GM21515 (cell line): ENCODE results near the gene AP3M1.

Experiments used
- ATAC-seq: cut with Tn5 transposase; IDR thresholded peaks from one replicate; pipeline ENCODE4 v1.9.1; 2021; ENCODE audit not compliant: unreplicated experiment

AP3M1 gene

DNA sequence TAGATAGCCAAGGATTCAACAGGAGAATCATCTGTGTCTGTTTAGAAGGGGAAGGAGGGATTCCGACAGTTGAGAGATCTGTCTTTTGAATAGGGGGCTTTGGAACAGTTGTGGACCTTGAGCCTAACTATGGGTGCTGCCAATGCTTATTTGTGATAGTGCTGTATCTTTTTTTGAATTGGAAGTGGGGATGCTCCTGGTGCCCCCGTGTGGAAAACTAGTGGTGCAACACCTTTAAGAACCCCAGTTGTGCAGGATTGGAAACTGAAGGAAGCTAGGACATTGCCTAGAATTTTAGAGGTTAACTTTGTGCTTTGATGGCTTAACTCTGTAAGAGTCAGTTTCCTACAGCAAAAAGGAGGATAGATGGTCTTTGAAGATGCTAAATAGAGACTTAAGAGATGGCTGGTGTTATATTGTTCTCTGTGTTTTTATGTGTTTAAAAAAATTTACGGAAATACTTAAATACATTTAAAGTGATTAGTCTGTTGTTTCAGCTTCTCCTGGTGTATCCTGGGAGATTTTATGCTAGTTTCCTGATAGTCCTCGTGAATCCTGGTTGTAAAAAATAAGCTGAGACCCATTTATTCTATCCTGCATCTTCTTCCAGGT, 69.3 kb downstream of the AP3M1 start:
- ATAC-seq = no peak

DNA sequence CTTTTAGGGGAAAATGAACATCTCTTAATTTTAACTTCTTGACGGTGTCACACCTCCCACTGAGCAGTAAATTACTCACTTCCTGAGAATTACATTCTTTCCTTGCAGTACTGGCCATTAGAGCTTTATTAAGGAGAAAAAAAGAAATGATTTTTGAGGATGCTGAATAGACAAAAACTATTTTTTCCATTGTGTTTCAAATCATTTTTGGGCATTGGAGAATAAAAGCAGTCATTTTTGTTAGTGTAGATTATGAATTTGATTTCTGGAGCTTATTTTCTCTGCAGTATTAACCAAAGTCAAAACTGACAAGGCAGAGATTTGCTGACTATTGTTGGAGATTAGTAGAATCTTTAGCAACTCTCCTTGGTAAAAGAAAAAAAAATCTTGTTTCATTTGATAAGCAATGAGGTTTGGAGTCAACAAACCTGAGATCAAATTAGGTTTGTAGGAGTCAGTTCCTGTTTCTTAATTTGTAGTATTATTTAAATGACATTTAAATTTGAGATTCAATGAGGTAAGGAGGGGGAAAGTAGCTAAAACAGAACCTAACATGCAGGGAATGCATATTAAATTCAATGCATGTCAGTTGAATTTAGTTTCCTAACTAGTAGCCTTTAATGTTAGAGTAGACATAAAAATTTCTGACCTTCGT, 70.6 kb downstream of the AP3M1 start:
- ATAC-seq = no peak

DNA sequence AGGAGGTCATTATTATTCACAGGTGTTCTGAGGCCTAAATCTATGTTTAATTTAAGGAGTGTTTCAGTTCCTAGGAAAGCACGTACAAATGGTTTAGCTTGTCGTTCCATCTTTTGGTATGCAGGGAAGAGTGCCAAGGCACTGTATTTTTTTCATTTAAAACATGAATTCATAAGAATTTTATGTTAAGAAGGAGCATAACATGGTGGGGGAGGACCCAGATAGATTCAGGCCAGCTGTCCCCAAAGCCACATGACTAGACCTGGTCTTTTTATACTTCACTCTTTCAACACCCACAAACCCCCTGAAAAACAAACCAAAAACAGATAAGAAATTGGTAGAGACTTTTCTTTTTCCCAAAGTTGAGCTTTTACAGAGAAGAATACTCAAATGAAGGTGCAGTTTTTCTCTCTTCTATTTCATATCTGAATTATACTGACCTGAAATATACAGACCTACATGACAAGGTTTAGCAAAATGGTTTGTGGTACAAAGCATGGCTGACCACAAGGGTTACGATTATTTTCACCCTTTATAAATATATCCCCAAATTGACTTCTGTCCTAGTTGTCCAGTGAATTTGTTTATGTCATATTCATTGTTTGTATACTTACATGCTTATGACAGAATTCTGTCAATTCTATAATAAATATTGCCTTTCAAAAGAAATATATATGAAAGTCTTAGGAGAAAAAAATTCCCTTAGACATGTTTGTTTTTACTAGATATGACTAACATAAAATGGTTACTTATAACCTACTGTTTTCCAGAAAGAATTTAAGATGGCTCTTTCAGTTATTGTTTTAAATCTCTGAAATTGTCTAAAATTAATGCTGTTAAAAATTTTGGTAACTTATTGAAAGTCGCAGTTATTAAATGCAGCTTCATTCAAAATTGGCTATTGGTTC, 71.3 kb downstream of the AP3M1 start:
- ATAC-seq = no peak

DNA sequence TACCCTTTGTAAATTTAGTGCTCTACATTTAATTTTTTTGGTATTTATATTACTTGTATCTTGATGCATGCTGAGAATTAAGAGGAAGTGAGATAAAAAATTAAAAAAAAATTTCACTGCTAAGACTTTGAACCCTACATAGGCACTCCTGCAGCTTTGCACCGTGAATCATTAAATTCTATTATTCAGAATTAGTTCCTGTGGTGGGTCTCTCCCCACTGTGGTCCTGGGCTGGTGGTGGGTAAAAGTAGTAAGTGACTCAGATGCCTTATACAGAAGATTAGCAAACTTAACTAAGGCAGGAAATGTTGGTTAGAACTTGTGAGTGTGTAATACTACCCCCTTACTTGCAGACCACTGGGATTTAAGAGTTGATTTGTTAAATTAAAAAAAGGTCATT, 72.6 kb downstream of the AP3M1 start:
- ATAC-seq = no peak

DNA sequence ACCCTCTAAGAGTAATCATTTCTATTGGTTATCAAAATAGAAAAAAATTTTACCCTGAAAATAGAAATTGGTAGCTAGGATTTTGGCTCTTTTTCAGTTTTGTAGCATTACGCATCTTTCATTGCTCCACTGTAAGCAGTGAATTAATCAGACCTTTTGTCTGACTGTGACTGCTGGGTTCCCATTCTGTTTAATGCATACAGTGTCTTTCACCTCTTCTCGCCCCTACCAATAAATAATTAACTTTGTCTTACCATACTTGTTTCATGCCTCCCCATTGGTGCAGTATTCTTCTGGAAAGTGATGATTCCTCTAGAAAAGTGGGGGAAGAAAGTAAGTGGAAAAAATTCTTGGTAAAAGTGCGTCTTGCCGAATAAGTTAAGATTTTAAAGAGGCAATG, 73.2 kb downstream of the AP3M1 start:
- ATAC-seq = no peak

DNA sequence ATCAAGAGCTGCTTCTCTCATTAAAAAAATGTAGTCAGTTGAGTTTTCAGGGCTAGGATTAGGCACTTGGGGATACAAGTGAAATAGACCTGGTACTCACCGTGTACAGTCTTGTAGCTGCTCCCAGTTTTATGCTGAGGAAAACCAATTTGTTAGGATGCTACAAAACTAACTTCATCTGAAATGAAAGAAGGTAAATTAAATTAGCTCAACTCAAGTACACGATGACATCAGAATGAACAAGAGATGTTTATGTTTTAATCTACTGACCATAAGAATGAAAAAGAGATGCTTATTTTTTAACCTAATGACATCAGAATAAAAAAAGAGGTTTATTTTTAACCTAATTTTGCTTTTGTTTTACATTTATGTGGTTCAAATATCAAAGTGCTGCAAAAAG, 73.7 kb downstream of the AP3M1 start:
- ATAC-seq = no peak

DNA sequence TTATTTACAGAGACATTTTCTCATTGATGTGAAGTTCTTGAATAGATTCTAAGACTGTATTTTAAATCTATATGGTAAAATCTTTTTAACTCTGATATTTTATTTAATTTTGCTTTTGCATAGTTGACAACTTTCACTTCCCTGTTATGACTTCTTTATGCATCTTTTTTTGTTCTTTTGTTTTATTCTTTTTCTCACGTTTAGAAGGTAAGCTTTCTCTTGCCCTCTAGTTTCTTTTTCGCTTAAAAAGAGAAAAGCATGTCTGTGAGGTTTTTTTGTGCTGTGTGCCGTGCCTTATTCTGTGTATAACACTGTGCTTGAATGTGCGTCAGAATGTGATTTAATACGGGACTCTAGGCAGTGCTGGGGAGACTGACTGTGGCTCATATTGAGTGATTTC, 74.7 kb downstream of the AP3M1 start:
- no peak for ATAC-seq

DNA sequence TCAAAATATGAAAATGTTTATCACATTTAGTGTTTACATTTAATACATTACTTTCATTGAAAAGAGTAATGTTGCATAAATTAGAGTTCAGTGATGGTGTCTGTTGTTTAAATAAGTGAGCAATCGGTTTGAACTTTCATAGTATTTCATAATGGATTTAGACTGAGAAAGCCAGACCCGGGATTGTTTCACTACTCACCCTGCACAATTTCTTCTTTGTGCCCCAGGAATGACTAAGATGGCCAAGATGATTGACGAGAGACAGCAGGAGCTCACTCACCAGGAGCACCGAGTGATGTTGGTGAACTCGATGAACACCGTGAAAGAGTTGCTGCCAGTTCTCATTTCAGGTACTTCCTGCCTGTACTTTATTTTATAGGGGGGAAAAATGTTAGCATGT, 78.1 kb downstream of the AP3M1 start:
- no peak for ATAC-seq

DNA sequence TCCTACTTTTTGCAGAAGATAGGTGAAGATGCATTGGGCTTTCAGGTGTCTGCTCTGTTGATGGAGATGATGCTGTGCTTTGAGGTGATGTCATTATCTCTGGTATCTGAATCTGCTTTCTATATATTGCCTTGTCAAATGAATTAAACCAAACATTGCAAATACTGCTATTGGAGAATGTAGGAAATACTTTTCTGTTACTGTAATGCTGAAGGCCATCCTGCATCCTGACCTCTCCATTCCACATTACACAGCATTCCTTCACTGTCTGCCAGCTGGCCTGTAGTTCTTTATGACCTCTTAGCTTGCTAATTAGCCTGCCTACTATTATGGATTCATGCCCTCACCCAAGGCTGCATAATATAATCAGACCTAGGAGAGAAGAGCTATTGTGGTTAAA, 79.5 kb downstream of the AP3M1 start:
- ATAC-seq = no peak
